ENCODE results near the gene OVCA2.

DNA sequence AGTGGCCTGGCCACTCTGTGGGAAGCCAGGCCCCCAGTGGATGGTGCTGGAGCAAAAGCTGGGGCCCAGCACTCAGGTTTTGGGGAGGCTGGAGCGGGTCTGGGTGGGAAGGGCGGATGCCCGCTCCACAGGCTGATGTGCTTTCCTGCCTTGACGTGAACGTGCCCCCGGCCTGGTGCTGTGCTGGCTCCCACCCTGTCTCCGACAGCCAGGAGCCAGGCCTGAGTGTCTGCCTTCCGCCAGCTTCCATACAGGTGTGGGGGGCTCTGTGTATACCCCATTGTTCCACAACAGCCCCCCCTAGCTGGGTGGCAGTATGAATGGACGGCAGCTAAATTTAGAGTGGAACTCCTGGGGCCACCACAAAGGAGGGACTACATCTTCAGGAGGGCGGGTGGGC is 33.1 kb downstream of the OVCA2 start:
- TF ChIP-seq JUND (IDR thresholded peaks at IDR 0.05), result no peak
- TF ChIP-seq, protein P1, sequence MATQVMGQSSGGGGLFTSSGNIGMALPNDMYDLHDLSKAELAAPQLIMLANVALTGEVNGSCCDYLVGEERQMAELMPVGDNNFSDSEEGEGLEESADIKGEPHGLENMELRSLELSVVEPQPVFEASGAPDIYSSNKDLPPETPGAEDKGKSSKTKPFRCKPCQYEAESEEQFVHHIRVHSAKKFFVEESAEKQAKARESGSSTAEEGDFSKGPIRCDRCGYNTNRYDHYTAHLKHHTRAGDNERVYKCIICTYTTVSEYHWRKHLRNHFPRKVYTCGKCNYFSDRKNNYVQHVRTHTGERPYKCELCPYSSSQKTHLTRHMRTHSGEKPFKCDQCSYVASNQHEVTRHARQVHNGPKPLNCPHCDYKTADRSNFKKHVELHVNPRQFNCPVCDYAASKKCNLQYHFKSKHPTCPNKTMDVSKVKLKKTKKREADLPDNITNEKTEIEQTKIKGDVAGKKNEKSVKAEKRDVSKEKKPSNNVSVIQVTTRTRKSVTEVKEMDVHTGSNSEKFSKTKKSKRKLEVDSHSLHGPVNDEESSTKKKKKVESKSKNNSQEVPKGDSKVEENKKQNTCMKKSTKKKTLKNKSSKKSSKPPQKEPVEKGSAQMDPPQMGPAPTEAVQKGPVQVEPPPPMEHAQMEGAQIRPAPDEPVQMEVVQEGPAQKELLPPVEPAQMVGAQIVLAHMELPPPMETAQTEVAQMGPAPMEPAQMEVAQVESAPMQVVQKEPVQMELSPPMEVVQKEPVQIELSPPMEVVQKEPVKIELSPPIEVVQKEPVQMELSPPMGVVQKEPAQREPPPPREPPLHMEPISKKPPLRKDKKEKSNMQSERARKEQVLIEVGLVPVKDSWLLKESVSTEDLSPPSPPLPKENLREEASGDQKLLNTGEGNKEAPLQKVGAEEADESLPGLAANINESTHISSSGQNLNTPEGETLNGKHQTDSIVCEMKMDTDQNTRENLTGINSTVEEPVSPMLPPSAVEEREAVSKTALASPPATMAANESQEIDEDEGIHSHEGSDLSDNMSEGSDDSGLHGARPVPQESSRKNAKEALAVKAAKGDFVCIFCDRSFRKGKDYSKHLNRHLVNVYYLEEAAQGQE (IDR thresholded peaks at IDR 0.05; ENCODE audit: low read depth, low read length), result no peak
- TF ChIP-seq CHD2 (IDR thresholded peaks at IDR 0.05; ENCODE audit: low read length, partially characterized antibody), result no peak
- no peak for TF ChIP-seq TAF1 (IDR thresholded peaks at IDR 0.05; ENCODE audit: borderline replicate concordance, low read depth, low read length)
- TF ChIP-seq, protein P2, sequence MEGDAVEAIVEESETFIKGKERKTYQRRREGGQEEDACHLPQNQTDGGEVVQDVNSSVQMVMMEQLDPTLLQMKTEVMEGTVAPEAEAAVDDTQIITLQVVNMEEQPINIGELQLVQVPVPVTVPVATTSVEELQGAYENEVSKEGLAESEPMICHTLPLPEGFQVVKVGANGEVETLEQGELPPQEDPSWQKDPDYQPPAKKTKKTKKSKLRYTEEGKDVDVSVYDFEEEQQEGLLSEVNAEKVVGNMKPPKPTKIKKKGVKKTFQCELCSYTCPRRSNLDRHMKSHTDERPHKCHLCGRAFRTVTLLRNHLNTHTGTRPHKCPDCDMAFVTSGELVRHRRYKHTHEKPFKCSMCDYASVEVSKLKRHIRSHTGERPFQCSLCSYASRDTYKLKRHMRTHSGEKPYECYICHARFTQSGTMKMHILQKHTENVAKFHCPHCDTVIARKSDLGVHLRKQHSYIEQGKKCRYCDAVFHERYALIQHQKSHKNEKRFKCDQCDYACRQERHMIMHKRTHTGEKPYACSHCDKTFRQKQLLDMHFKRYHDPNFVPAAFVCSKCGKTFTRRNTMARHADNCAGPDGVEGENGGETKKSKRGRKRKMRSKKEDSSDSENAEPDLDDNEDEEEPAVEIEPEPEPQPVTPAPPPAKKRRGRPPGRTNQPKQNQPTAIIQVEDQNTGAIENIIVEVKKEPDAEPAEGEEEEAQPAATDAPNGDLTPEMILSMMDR (IDR thresholded peaks at IDR 0.05), result no peak
- no peak for TF ChIP-seq EP300 (IDR thresholded peaks at IDR 0.05; ENCODE audit: borderline replicate concordance in 1 of 2, low read depth in 1 of 2, low read length in 1 of 2)
- TF ChIP-seq GATA2 (CRISPR knock-in tag; IDR thresholded peaks at IDR 0.05), result no peak
- no peak for TF ChIP-seq POLR2AphosphoS5 (IDR thresholded peaks at IDR 0.05; ENCODE audit: low read depth, low read length)
- TF ChIP-seq YY1 (IDR thresholded peaks at IDR 0.05; ENCODE audit: low read depth), result no peak

Measured in SK-N-SH (cell line).